Mesendoderm (in vitro differentiated cells): Measurements from ENCODE around the gene COL18A1.
A peak's percentile ranks its signal among the peaks of the same experiment; 100 is the strongest.

ENCODE experiments used
- DNase-seq: peaks from one replicate; pipeline ENCODE4 v3.0.0; 2013
- H2AK5ac ChIP-seq: 2 replicates; pipeline ENCODE4 v1.6.1; 2013; ENCODE audit warnings: low read length, inconsistent platforms
- H2BK120ac ChIP-seq: 2 replicates; pipeline ENCODE4 v1.6.1; 2013; ENCODE audit warnings: low read depth, mild to moderate bottlenecking, low read length, moderate library complexity, mixed read lengths
- H2BK15ac ChIP-seq: replicated peaks from 2 replicates; pipeline ENCODE4 v1.6.1; 2013; ENCODE audit warnings: low read depth, mild to moderate bottlenecking, moderate library complexity
- H2BK5ac ChIP-seq: 2 replicates; pipeline ENCODE4 v1.6.1; 2013; ENCODE audit warnings: low read length, inconsistent platforms
- H3K18ac ChIP-seq: 2 replicates; pipeline ENCODE4 v1.6.1; 2013; ENCODE audit warnings: mild to moderate bottlenecking, low read length, mixed read lengths
- H3K23ac ChIP-seq: one replicate; pipeline ENCODE4 v1.6.1; 2013; ENCODE audit warnings: low read length
- H3K27ac ChIP-seq: 2 replicates; pipeline ENCODE4 v1.5.1; 2013; ENCODE audit warnings: low read depth, mild to moderate bottlenecking, inconsistent platforms, low read length, moderate library complexity
- H3K27me3 ChIP-seq: 2 replicates; pipeline ENCODE4 v1.6.1; 2013; ENCODE audit warnings: low read length, control low read depth, mild to moderate bottlenecking, inconsistent platforms; ENCODE audit not compliant: insufficient read depth, poor library complexity
- H3K36me3 ChIP-seq: 2 replicates; pipeline ENCODE4 v1.6.1; 2013; ENCODE audit warnings: low read length, inconsistent platforms; ENCODE audit not compliant: control insufficient read depth, insufficient read depth
- H3K4ac ChIP-seq: one replicate; pipeline ENCODE4 v1.6.1; 2013; ENCODE audit warnings: low read depth, mild to moderate bottlenecking, low read length, moderate library complexity
- H3K4me1 ChIP-seq: 2 replicates; pipeline ENCODE4 v1.6.1; 2013; ENCODE audit warnings: low read depth, low read length, inconsistent platforms; ENCODE audit not compliant: control insufficient read depth
- H3K4me2 ChIP-seq: 2 replicates; pipeline ENCODE4 v1.6.1; 2013; ENCODE audit warnings: low read length
- H3K4me3 ChIP-seq: 2 replicates; pipeline ENCODE4 v1.5.1; 2013; ENCODE audit warnings: mild to moderate bottlenecking, low read length
- H3K56ac ChIP-seq: one replicate; pipeline ENCODE4 v1.6.1; 2013; ENCODE audit warnings: low read length
- H3K79me1 ChIP-seq: 2 replicates; pipeline ENCODE4 v1.6.1; 2013; ENCODE audit warnings: low read length, inconsistent platforms
- H3K79me2 ChIP-seq: 2 replicates; pipeline ENCODE4 v1.6.1; 2013; ENCODE audit warnings: mild to moderate bottlenecking, low read length; ENCODE audit not compliant: control insufficient read depth, insufficient read depth
- H3K9ac ChIP-seq: 2 replicates; pipeline ENCODE4 v1.6.1; 2013; ENCODE audit warnings: low read length, inconsistent platforms
- H4K5ac ChIP-seq: one replicate; pipeline ENCODE4 v1.6.1; 2013; ENCODE audit warnings: low read length
- H4K8ac ChIP-seq: one replicate; pipeline ENCODE4 v1.6.1; 2013; ENCODE audit warnings: low read depth, mild to moderate bottlenecking, control low read depth, low read length, moderate library complexity
- WGBS: extraction: QIAGEN DNeasy Blood & Tissue Kit; methylation state at CpG from one replicate; pipeline ENCODE4 v1.1.7; 2013; ENCODE audit warnings: low lambda C conversion rate, missing lambda C conversion rate; ENCODE audit not compliant: insufficient coverage; ENCODE audit errors: extremely low coverage; 5-methylcytosine and 5-hydroxymethylcytosine counted together

Gene COL18A1

GRCh38 chr21:45543371-45543709 lies 138.4 kb downstream of the COL18A1 start:
- no peak for DNase-seq
- peaks cover 2% of the 10 kb centered on the region for H3K4me1 ChIP-seq

GRCh38 chr21:45543710-45544448 lies 138.9 kb downstream of the COL18A1 start:
- peaks cover 2% of the 10 kb centered on the region for H3K4me1 ChIP-seq
- no peak overlapping the region for H2BK120ac ChIP-seq
- H2BK5ac ChIP-seq: no peak overlapping the region
- no peak overlapping the region for H3K4me2 ChIP-seq
- no peak overlapping the region for H3K18ac ChIP-seq
- H3K36me3 ChIP-seq: no peaks in the 10 kb centered on the region
- H2BK15ac ChIP-seq: no peak overlapping the region
- no peak overlapping the region for H4K8ac ChIP-seq
- H3K27ac ChIP-seq: no peak overlapping the region
- no peak overlapping the region for H3K56ac ChIP-seq
- H3K27me3 ChIP-seq: no peaks in the 10 kb centered on the region
- H3K4me3 ChIP-seq: no peak overlapping the region
- H3K9ac ChIP-seq: no peak overlapping the region
- no peak overlapping the region for H3K23ac ChIP-seq
- peaks cover 15% of the 10 kb centered on the region for H3K79me2 ChIP-seq
- WGBS: no CpG with 5 or more reads among the region's 23 CpGs
- no peak overlapping the region for H3K4ac ChIP-seq
- H3K79me1 ChIP-seq: peaks cover 4% of the 10 kb centered on the region
- H4K5ac ChIP-seq: no peak overlapping the region
- no peak for DNase-seq
- H2AK5ac ChIP-seq: no peak overlapping the region

More at GRCh38 chr21:45543371-45543709, 138.4 kb downstream of the COL18A1 start:
- Histone ChIP-seq H3K23ac (no peak overlapping the region), H3K79me2 (peaks cover 18% of the 10 kb centered on the region), H2BK5ac (no peak overlapping the region), H3K36me3 (no peaks in the 10 kb centered on the region), H2BK120ac (no peak overlapping the region), H4K5ac (no peak overlapping the region), H3K27ac (no peak overlapping the region), H3K79me1 (peaks cover 4% of the 10 kb centered on the region), H3K4me3 (no peak overlapping the region), H3K56ac (peak overlapping the region; percentile 74), H3K18ac (no peak overlapping the region), H3K9ac (no peak overlapping the region), H3K27me3 (no peaks in the 10 kb centered on the region), H4K8ac (no peak overlapping the region), H3K4ac (no peak overlapping the region), H2AK5ac (no peak overlapping the region), H3K4me2 (no peak overlapping the region), H2BK15ac (no peak overlapping the region)
- no CpG with 5 or more reads among the region's 11 CpGs for WGBS

DNA sequence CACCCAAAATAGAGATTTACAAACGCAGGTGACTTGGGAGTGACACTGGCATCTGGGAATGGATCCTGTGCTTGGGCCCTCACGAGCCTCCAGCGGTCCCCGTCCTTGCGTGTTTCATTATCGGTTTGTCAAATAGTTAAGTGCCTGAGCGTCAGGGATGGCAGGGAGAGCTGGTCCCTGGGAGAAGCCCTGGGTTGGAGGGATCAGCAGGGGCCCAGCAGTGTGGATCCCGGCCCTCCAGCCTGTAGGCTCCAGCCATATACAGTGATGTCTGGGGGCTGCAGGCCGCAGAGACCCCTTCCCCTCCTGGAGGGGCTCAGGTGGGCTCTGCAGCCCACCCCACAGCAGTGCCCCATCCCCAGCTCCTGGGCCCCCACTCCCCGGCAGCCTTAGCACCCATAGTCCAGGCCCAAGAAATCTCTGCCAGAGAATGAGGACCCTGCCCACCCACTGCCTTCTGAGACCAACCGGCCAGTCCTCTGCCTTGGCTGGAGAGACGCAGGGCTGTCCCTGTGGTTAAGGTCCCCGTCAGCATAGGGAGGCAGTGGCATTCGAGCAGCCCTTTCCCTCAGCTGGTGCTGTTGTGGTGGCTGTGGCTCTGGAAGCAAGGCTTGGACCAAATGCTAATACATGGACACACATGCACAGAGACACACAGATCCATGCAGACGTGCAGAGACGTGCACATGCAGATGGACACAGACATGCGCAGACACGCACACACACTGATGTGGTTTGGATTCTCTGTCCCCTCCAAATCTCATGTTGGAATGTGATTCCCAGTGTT lies 139.7 kb downstream of the COL18A1 start:
- H4K8ac ChIP-seq: no peak overlapping the region
- no peak overlapping the region for H2BK120ac ChIP-seq
- H2BK15ac ChIP-seq: no peak overlapping the region
- no peak overlapping the region for H3K27ac ChIP-seq
- peaks cover 12% of the 10 kb centered on the region for H3K79me2 ChIP-seq
- H3K23ac ChIP-seq: no peak overlapping the region
- H3K36me3 ChIP-seq: no peaks in the 10 kb centered on the region
- H3K4me1 ChIP-seq: peaks cover 2% of the 10 kb centered on the region
- H2AK5ac ChIP-seq: no peak overlapping the region
- H3K4ac ChIP-seq: no peak overlapping the region
- no peak for DNase-seq
- no CpG with 5 or more reads among the region's 18 CpGs for WGBS
- no peak overlapping the region for H3K4me3 ChIP-seq
- no peak overlapping the region for H4K5ac ChIP-seq
- no peaks in the 10 kb centered on the region for H3K27me3 ChIP-seq
- H3K4me2 ChIP-seq: no peak overlapping the region
- H3K18ac ChIP-seq: no peak overlapping the region
- H2BK5ac ChIP-seq: no peak overlapping the region
- H3K56ac ChIP-seq: no peak overlapping the region
- no peak overlapping the region for H3K9ac ChIP-seq
- peaks cover 2% of the 10 kb centered on the region for H3K79me1 ChIP-seq

DNA sequence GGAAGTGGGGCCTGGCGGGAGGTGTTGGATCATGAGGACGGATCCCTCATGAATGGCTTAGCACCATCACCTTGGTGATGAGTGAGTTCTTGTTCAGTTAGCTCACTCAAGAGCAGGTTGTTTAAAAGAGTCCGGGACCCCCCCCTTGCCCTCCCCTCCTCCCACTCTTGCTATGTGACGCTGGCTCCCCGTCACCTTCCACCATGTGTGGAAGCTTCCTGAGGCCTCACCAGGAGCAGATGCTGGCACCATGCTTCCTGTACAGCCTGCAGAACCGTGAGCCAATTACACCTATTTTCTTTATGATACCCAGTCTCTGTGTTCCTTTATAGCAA lies 140.2 kb downstream of the COL18A1 start:
- no peak overlapping the region for H2AK5ac ChIP-seq
- peaks cover 2% of the 10 kb centered on the region for H3K4me1 ChIP-seq
- no peak overlapping the region for H3K23ac ChIP-seq
- no peak overlapping the region for H4K8ac ChIP-seq
- no peak overlapping the region for H3K9ac ChIP-seq
- H3K4ac ChIP-seq: no peak overlapping the region
- no peak overlapping the region for H3K27ac ChIP-seq
- no peak overlapping the region for H2BK15ac ChIP-seq
- no peak overlapping the region for H4K5ac ChIP-seq
- no peak overlapping the region for H2BK120ac ChIP-seq
- H3K18ac ChIP-seq: no peak overlapping the region
- H3K79me2 ChIP-seq: peaks cover 11% of the 10 kb centered on the region
- no peak overlapping the region for H3K56ac ChIP-seq
- H3K4me3 ChIP-seq: no peak overlapping the region
- H3K4me2 ChIP-seq: no peak overlapping the region
- H3K36me3 ChIP-seq: no peaks in the 10 kb centered on the region
- H3K79me1 ChIP-seq: peaks cover 2% of the 10 kb centered on the region
- no peak overlapping the region for H2BK5ac ChIP-seq
- WGBS: no CpG with 5 or more reads among the region's 6 CpGs
- no peak for DNase-seq
- no peaks in the 10 kb centered on the region for H3K27me3 ChIP-seq

GRCh38 chr21:45545691-45546531 lies 140.9 kb downstream of the COL18A1 start:
- Histone ChIP-seq H3K27me3 (no peaks in the 10 kb centered on the region), H3K9ac (no peak overlapping the region), H3K4me2 (no peak overlapping the region), H3K4me1 (peaks cover 2% of the 10 kb centered on the region), H3K4me3 (no peak overlapping the region), H3K56ac (no peak overlapping the region), H3K23ac (no peak overlapping the region), H3K18ac (no peak overlapping the region), H2BK15ac (no peak overlapping the region), H3K79me2 (peaks cover 4% of the 10 kb centered on the region), H4K8ac (no peak overlapping the region), H2AK5ac (no peak overlapping the region), H3K79me1 (no peaks in the 10 kb centered on the region), H4K5ac (no peak overlapping the region), H3K36me3 (no peaks in the 10 kb centered on the region), H2BK5ac (no peak overlapping the region), H2BK120ac (no peak overlapping the region), H3K27ac (no peak overlapping the region), H3K4ac (no peak overlapping the region)
- DNase-seq: no peak
- WGBS: no CpG with 5 or more reads among the region's 22 CpGs
